Superior temporal gyrus (tissue), 1 donor: ENCODE measurements around the gene EDNRB.
"Not testable (repeated sequence)": the region's sequence is repeated elsewhere in the genome, so short reads cannot be mapped to it uniquely, and the experiment has no call there.

Experiments used
- DNase-seq: peaks from one replicate; pipeline ENCODE4 v3.0.0-alpha.2; 2016; ENCODE audit errors: extremely low spot score

The EDNRB gene

DNA sequence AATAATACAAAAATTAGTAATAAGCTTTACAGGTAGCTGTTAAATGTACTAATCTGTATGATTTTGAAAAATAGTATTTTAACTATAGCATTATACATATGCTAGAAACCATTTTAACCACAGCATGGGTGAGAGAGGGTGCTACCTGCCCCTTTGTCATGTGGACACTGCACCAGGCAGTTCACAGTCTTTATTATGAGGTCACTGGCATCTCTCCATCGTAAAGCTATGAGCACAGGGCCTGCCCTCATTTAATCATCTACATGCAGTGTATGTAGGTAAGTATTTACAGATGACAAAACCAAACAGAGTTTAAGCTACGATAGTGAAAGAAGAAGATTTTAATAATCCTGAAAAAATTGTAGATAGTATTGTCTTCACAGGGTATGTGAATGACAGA lies 21.7 kb downstream of the EDNRB start:
- no peak for DNase-seq

GRCh38 chr13:77896536-77896935 lies 22.1 kb downstream of the EDNRB start:
- DNase-seq: no peak

- no peak for DNase-seq
These were observed 23.9 kb downstream of the EDNRB start for GRCh38 chr13:77894743-77895142.

DNA sequence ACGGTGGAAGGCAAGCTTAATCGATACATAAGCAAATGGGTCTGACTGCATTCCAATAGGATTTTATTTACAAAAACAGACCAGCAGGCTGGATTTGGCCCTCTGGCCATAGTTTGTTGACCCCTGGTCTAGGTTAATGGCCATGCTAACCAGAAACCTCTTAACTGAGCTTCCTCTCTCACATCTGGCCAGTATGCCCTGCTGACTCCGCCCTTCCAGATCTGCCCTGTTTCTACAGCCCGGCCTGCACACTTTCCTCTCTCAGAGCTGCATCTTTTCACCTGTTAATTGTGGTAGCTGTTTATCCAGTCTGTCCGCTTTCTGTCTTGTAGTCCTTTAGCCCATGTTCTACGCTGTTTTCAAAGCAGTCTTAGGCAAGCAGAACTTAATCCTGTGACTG lies 25.6 kb downstream of the EDNRB start:
- no peak for DNase-seq

GRCh38 chr13:77892491-77892890 lies 26.1 kb downstream of the EDNRB start:
- no peak for DNase-seq

GRCh38 chr13:77891486-77891885 lies 27.1 kb downstream of the EDNRB start:
- no peak for DNase-seq

DNA sequence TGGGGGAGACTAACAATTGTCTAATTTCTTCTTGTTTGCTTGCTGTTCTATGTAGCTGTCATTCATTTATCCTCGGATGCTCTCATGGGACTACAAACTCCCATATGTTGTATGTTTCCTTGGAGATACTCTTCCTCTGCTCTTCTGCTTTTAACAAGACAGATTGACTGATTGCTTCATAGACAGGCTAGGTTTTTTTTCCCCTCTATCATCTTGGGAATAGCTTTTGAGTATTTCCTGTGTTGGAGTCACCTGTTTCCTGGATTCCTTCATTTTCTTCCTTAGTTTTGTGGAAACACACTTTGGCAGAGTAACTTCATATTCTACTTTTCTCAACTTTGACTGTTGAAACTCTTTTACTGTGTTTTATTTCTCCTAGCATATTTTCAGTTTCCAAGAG lies 27.6 kb downstream of the EDNRB start:
- DNase-seq: no peak

DNA sequence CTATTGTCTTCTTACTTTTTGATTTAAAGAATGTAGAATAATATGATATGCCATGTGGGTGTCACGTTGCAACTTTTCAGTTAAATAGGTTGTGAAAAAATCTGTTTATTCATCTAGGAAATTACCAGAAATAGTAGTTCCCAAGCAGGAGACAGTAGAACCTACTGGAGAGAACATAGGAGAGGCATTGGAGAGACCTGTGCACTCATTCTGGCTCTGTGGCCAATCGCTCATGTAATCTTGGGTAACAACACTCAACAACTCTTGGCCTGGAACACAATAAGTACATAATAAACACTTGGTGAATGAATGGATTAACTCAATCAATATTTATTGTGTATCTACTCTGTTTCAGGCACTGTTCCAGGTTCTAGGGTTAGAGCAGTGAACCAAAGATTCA lies 35.3 kb downstream of the EDNRB start:
- no peak for DNase-seq

- no peak for DNase-seq
These were observed 40.4 kb downstream of the EDNRB start for GRCh38 chr13:77878190-77878589.

DNA sequence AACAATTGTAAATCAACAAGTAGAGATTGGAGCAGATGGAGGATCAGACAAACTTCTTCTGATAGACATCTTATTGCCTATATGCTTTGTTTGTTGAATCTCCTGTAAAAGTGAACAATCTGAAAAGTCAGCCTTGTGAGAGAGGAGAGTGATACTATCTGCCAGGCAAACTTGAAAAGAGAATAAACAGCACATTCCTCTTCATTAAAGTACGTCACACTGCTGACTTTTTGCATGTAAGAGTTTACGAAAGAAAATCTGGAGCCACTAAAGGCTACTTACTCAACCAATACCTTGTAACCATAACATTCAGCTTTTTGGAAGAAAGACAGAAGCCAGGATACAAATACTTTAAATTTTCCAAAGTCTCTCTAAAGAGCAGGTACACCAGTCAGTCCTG lies 42.5 kb downstream of the EDNRB start:
- no peak for DNase-seq

- peak; percentile 32 for DNase-seq
These were observed 44.2 kb downstream of the EDNRB start for GRCh38 chr13:77874406-77874805.

DNA sequence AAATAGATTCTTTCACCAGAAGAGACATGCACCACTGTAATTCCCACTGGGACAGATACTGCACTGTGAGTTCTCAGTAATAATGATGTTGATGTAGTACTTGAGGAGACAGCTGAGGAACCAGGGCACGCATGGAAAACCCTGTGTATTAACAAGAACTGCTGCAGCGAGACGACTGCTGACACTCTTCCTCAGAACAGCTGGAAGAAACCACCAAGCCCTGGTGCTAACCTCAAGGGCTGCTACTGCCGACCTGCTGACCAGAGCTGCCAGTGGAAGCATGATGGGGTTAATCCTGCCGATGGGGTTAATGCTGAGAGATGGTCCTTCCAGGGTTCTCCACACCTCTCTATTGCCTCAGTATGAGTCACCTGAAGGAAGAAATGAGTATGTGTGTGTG lies 45.6 kb downstream of the EDNRB start:
- DNase-seq: no peak

- no peak for DNase-seq
These were observed 47.0 kb downstream of the EDNRB start for GRCh38 chr13:77871596-77871995.

DNA sequence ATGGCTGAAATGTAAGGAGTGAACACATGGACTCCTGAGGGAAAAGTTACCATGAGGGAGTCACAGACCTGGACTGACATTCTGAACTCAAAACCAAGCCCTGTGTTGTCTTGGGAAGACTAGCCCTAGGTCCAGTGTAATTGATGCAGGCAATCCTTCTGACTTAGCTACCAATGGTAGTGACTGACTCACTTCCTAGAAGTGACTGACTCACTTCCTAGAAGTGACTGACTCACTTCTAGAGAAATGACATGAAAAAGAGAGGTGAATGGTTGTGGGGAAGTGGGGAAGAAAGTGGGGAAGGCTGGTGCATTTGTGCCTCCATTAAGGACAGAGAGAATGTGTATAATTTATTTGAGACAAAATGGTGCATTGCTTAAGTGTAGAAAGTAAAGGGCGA lies 49.9 kb downstream of the EDNRB start:
- no peak for DNase-seq

GRCh38 chr13:77866971-77867370 lies 51.7 kb downstream of the EDNRB start:
- no peak for DNase-seq

GRCh38 chr13:77865622-77866021 lies 53.0 kb downstream of the EDNRB start:
- no peak for DNase-seq

GRCh38 chr13:77863144-77863543 lies 55.5 kb downstream of the EDNRB start:
- DNase-seq: no peak

DNA sequence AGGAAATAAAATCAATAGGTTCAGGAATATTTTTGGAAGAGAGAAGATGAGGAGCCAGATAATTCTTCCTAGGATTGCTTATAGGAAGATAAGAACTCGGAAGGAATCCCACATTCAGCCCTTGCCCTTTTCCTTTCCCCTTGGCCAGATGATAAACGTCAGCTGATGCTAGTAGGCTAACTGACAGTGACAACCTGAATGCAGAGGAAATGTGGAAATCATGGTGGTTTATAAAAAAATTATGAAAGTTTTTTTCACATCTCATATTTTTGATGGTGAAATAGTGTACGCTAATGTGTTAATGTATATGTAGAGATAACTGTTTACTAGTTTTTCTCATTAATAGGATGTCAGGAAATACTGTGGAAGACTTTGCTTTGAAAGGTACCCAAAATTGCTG lies 56.9 kb downstream of the EDNRB start:
- DNase-seq: no peak

DNA sequence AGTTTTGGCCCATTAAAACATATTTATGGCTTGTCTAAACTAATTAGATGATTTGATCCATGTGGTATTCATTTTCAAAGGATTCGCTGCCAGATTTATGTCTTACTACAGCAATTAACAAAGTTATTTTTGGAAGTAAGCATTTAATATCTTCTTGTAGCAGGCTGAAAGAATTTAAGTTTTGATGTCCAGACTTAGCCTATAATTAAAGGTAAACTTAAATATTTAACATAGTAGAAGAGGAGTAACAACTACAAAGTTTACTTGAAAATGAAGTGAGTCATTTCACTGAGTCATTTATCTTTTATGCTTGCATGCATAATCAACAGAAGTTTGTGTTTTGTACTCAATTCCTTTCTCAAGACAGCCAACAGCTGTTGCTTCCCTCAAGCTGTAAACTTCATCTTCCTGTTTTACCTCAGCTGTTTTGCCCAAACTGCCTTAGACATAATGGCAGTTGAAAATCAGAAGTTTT lies 58.1 kb downstream of the EDNRB start:
- DNase-seq: no peak

GRCh38 chr13:77859450-77859849 lies 59.2 kb downstream of the EDNRB start:
- DNase-seq: no peak

GRCh38 chr13:77857531-77858209 lies 61.0 kb downstream of the EDNRB start:
- DNase-seq: no peak

GRCh38 chr13:77853703-77854102 lies 64.9 kb downstream of the EDNRB start:
- peak; percentile 62 for DNase-seq

- not testable (repeated sequence) for DNase-seq
These were observed 70.6 kb downstream of the EDNRB start for GRCh38 chr13:77848050-77848449.

- DNase-seq: no peak
These were observed 72.5 kb downstream of the EDNRB start for GRCh38 chr13:77846173-77846572.
